Keratinocyte (primary cell): Measurements from ENCODE around the gene NCLN. TPM values are rescaled to one million over a fixed set of nuclear protein-coding genes. Genes with fewer than 3 reads are reported as not detected.
"Not testable (repeated sequence)": the region's sequence is repeated elsewhere in the genome, so short reads cannot be mapped to it uniquely, and the experiment has no call there.

Experiments used
- DNase-seq: peaks from one replicate; pipeline ENCODE4 v3.0.0-alpha.2; 2011; ENCODE audit warnings: low read depth, missing footprints, low spot score
- FAIRE-seq: peaks from 2 replicates; lab custom pipeline; 2011; peaks lifted over from hg19 to GRCh38; lab: Jason Lieb, UNC
- H2AFZ ChIP-seq: 2 replicates; pipeline ENCODE4 v1.6.0; 2012; ENCODE audit warnings: low read length, control low read depth, inconsistent platforms; ENCODE audit not compliant: control insufficient read depth
- H3K27ac ChIP-seq: 2 replicates; pipeline ENCODE4 v1.5.1; 2011; ENCODE audit warnings: low read length; ENCODE audit not compliant: control insufficient read depth, insufficient read depth
- H3K27me3 ChIP-seq: 3 replicates; pipeline ENCODE4 v1.6.0; 2011; ENCODE audit warnings: low read length; ENCODE audit not compliant: control insufficient read depth, insufficient read depth; ENCODE audit errors: extremely low read depth
- H3K36me3 ChIP-seq, 2 experiments: 2 replicates in 1 of 2; 3 replicates in 1 of 2; pipeline ENCODE4 v1.5.1; 2011; ENCODE audit warnings: low read length in 2 of 2, mild to moderate bottlenecking in 1 of 2; ENCODE audit not compliant: control insufficient read depth in 2 of 2, insufficient read depth in 2 of 2; ENCODE audit errors: extremely low read depth in 1 of 2
- H3K4me1 ChIP-seq: 3 replicates; pipeline ENCODE4 v1.5.1; 2011; ENCODE audit warnings: low read length; ENCODE audit not compliant: control insufficient read depth, insufficient read depth; ENCODE audit errors: extremely low read depth
- H3K4me2 ChIP-seq: 3 replicates; pipeline ENCODE4 v1.6.0; 2011; ENCODE audit warnings: low read depth, low read length; ENCODE audit not compliant: control insufficient read depth, insufficient read depth; ENCODE audit errors: extremely low read depth
- H3K4me3 ChIP-seq, 3 experiments: fragments of 200-600 bp in 1 of 3; sonication (generic) in 1 of 3; 2 replicates in 2 of 3; 3 replicates in 1 of 3; pipeline ENCODE4 v1.5.1; 2011 to 2016; ENCODE audit warnings: low read length in 3 of 3, mild to moderate bottlenecking in 3 of 3, control low read depth in 2 of 3, inconsistent platforms in 1 of 3, low read depth in 1 of 3, mixed read lengths in 1 of 3, mixed run types in 1 of 3, moderate library complexity in 1 of 3; ENCODE audit not compliant: control insufficient read depth in 2 of 3, insufficient read depth in 2 of 3; ENCODE audit errors: extremely low read depth in 1 of 3
- H3K79me2 ChIP-seq: 2 replicates; pipeline ENCODE4 v1.6.0; 2012; ENCODE audit warnings: low read length; ENCODE audit not compliant: control insufficient read depth, insufficient read depth
- H3K9ac ChIP-seq: 3 replicates; pipeline ENCODE4 v1.6.0; 2011; ENCODE audit warnings: low read length; ENCODE audit not compliant: control insufficient read depth, insufficient read depth; ENCODE audit errors: extremely low read depth
- H3K9me1 ChIP-seq: 3 replicates; pipeline ENCODE4 v1.6.0; 2011; ENCODE audit warnings: low read length; ENCODE audit not compliant: control insufficient read depth, insufficient read depth; ENCODE audit errors: extremely low read depth
- H3K9me3 ChIP-seq: 2 replicates; pipeline ENCODE4 v1.5.1; 2012; ENCODE audit warnings: low read depth, low read length; ENCODE audit not compliant: control insufficient read depth
- H4K20me1 ChIP-seq: 3 replicates; pipeline ENCODE4 v1.6.0; 2011; ENCODE audit warnings: low read length; ENCODE audit not compliant: control insufficient read depth, insufficient read depth; ENCODE audit errors: extremely low read depth
- EZH2 ChIP-seq: IDR thresholded peaks from one replicate; pipeline ENCODE4 v1.6.1; 2012; ENCODE audit warnings: inconsistent platforms, mild to moderate bottlenecking, low read length, moderate library complexity
- dilution Hi-C: fragments of 300-500 bp; cut with MboI; formaldehyde crosslinking; loops from one replicate; pipeline ENCODE4 v1.7.0; 2020; ENCODE audit warnings: low sequenced_read_pairs; ENCODE audit not compliant: extremely low pct_ligation_motif_present
- polyA plus RNA-seq, 5 experiments: library from polyadenylated mRNA; depleted of rRNA in 3 of 5; stranded (reverse) in 3 of 5; stranded (forward) in 1 of 5; unstranded in 1 of 5; fragments of >200 nt; gene quantifications; 1 replicate in 1 of 5; 2 replicates in 3 of 5; 3 replicates in 1 of 5; pipeline versions ENCODE4 v1.2.1 to v1.2.3, GENCODE V29; 2011 to 2012; ENCODE audit warnings: missing spikeins in 2 of 5, low read depth in 1 of 5, low replicate concordance in 1 of 5
- TF ChIP-seq, protein P1 (sequence below), 3 experiments: IDR thresholded peaks in 1 of 3; conservative IDR thresholded peaks in 1 of 3; optimal IDR thresholded peaks in 1 of 3; 2 replicates in 2 of 3; 3 replicates in 1 of 3; pipeline versions ENCODE3 to v1.5.1; 2011; ENCODE audit warnings: low read length in 3 of 3, mild to moderate bottlenecking in 3 of 3, moderate library complexity in 2 of 3, control low read depth in 1 of 3, inconsistent platforms in 1 of 3; ENCODE audit not compliant: insufficient read depth in 2 of 3; ENCODE audit errors: extremely low read depth in 1 of 3

Gene NCLN
- polyA plus RNA-seq, 1 donor (not counting 4 experiments of a cell fraction or from before 2014, with no cell fraction given) = 40.5 TPM

DNA sequence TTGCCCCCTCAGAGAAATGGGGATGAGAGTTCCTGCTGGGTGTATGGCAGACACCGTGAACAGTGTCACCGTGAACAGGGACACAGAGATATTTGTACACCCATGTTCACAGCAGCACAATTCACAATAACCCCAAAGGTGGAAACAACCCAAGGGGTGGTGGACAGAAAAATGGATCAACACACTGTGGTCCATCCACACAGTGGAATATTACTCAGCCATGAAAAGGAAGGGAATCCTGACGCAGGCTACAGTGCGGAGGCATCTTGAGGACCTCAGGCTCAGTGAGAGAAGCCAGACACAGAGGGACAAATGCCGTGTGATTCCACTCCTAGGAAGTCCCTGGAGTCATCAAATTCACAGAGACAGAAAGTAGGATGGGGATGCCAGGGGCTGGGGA lies 31.1 kb downstream of the NCLN start:
- no peaks in the 10 kb centered on the region for H3K4me1 ChIP-seq
- no peak overlapping the region for H3K27ac ChIP-seq
- TF ChIP-seq EZH2 = no peak
- TF ChIP-seq, protein P1, sequence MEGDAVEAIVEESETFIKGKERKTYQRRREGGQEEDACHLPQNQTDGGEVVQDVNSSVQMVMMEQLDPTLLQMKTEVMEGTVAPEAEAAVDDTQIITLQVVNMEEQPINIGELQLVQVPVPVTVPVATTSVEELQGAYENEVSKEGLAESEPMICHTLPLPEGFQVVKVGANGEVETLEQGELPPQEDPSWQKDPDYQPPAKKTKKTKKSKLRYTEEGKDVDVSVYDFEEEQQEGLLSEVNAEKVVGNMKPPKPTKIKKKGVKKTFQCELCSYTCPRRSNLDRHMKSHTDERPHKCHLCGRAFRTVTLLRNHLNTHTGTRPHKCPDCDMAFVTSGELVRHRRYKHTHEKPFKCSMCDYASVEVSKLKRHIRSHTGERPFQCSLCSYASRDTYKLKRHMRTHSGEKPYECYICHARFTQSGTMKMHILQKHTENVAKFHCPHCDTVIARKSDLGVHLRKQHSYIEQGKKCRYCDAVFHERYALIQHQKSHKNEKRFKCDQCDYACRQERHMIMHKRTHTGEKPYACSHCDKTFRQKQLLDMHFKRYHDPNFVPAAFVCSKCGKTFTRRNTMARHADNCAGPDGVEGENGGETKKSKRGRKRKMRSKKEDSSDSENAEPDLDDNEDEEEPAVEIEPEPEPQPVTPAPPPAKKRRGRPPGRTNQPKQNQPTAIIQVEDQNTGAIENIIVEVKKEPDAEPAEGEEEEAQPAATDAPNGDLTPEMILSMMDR (optimal IDR thresholded peaks at IDR 0.05 in 1 of 3, IDR thresholded peaks at IDR 0.05 in 1 of 3, conservative IDR thresholded peaks at IDR 0.05 in 1 of 3; ENCODE audit: extremely low read depth in 1 of 3, insufficient read depth in 2 of 3, low read length in 3 of 3) = no peak
- H3K4me2 ChIP-seq = no peak overlapping the region
- no peak overlapping the region for H3K4me3 ChIP-seq
- DNase-seq (no peak), FAIRE-seq (no peak)
- no peaks in the 10 kb centered on the region for H3K9me3 ChIP-seq
- no peak overlapping the region for H3K9ac ChIP-seq
- no peaks in the 10 kb centered on the region for H4K20me1 ChIP-seq
- H3K27me3 ChIP-seq = no peaks in the 10 kb centered on the region
- H3K79me2 ChIP-seq = no peaks in the 10 kb centered on the region
- dilution Hi-C loops = no loop called here
- no peaks in the 10 kb centered on the region for H3K9me1 ChIP-seq
- H2AFZ ChIP-seq = no peak overlapping the region
- no peaks in the 10 kb centered on the region for H3K36me3 ChIP-seq

DNA sequence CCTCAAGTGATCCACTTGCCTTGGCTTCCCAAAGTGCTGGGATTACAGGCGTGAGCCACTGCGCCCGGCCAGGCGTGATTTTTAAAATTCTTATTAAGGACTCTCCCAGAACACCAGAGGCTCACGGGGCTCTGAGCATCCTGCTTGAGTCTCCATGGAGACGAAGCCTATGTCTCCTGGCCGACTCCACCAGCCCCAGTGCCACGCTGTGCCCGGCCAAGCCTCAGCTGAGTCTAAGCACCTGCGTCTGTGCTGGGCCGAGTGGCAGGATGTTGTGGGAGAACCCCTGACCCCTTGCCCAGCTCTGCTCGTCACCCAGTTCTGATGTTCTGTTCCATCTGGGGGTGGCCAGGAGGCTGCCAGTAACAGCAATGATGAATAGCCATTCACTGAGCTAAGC lies 34.8 kb downstream of the NCLN start:
- no peaks in the 10 kb centered on the region for H3K4me1 ChIP-seq
- H3K4me2 ChIP-seq = no peak overlapping the region
- TF ChIP-seq EZH2 = no peak
- TF ChIP-seq, protein P1 (optimal IDR thresholded peaks at IDR 0.05 in 1 of 3, IDR thresholded peaks at IDR 0.05 in 1 of 3, conservative IDR thresholded peaks at IDR 0.05 in 1 of 3; ENCODE audit: extremely low read depth in 1 of 3, insufficient read depth in 2 of 3, low read length in 3 of 3) = no peak
- no peak overlapping the region for H3K9ac ChIP-seq
- no peaks in the 10 kb centered on the region for H3K9me3 ChIP-seq
- no peak overlapping the region for H3K4me3 ChIP-seq
- H3K9me1 ChIP-seq = no peaks in the 10 kb centered on the region
- H3K27me3 ChIP-seq = peaks cover 8% of the 10 kb centered on the region
- dilution Hi-C loops = no loop called here
- DNase-seq (no peak), FAIRE-seq (no peak)
- H3K36me3 ChIP-seq = no peaks in the 10 kb centered on the region
- no peaks in the 10 kb centered on the region for H4K20me1 ChIP-seq
- H3K27ac ChIP-seq = no peak overlapping the region
- no peak overlapping the region for H2AFZ ChIP-seq
- no peaks in the 10 kb centered on the region for H3K79me2 ChIP-seq

DNA sequence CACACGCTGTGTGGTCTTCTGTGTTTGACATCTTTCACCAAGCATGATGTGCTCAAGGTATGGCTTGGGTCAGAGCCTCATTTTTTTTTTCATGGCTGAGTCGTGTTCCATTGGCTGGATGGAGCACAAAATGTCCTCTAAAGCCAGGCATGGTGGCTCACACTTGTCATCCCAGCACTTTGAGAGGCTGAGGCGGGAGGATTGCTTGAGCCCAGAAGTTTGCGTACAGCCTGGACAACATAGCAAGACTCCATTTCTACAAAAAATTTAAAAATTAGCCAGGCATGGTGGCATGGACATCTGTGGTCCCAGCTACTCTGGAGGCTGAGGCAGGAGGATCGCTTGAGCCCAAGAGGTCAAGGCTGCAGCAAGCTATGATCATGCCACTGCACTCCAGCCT lies 35.8 kb downstream of the NCLN start:
- H3K4me1 ChIP-seq, H4K20me1 ChIP-seq, dilution Hi-C loops, H3K36me3 ChIP-seq, H3K9ac ChIP-seq, H3K79me2 ChIP-seq, H3K4me2 ChIP-seq, H3K4me3 ChIP-seq, H3K27ac ChIP-seq, H2AFZ ChIP-seq, H3K9me3 ChIP-seq, H3K9me1 ChIP-seq, FAIRE-seq, DNase-seq: not testable (repeated sequence)
- peaks cover 18% of the 10 kb centered on the region for H3K27me3 ChIP-seq
